Motor neuron (in vitro differentiated cells): ENCODE measurements around the gene KLF12. TPM values are rescaled to one million over a fixed set of nuclear protein-coding genes. Genes with fewer than 3 reads are reported as not detected.

Experiments used
- ATAC-seq, 8 experiments: fragments of 200-7000 bp; cut with Tn5 transposase; replicated peaks in 6 of 8; 2 replicates each; pipeline ENCODE4 v1.8.0; 2021; ENCODE audit warnings: mild to moderate bottlenecking in 8 of 8, moderate library complexity in 8 of 8
- H3K27ac ChIP-seq, 2 donors: fragments of 250-450 bp; sonication (Bioruptor Pico); 2 replicates each; pipeline ENCODE4 v1.9.0; 2021; ENCODE audit warnings: antibody characterized with exemption in 2 of 2, mild to moderate bottlenecking in 2 of 2, moderate library complexity in 1 of 2
- H3K4me1 ChIP-seq, 2 donors: fragments of 250-450 bp; sonication (Bioruptor Pico); replicated peaks in 1 of 2; 2 replicates each; pipeline ENCODE4 v1.6.1; 2021; ENCODE audit warnings: antibody characterized with exemption in 2 of 2, mild to moderate bottlenecking in 2 of 2, moderate library complexity in 1 of 2
- H3K4me3 ChIP-seq, 5 donors: fragments of 250-450 bp; sonication (Bioruptor Pico); 2 replicates each; pipeline ENCODE4 v1.9.0; 2021; ENCODE audit warnings: antibody characterized with exemption in 5 of 5, mild to moderate bottlenecking in 5 of 5, moderate library complexity in 4 of 5
- WGBS, 10 experiments: fragments of 450-650 bp; shearing (Covaris generic); methylation state at CpG; one replicate each; pipeline ENCODE4 v1.0.0; 2022; 5-methylcytosine and 5-hydroxymethylcytosine counted together
- in situ Hi-C, 9 experiments: fragments of 400-800 bp; cut with MboI; loops; one replicate each; pipeline ENCODE4 v1.15.0; 2021; ENCODE audit warnings: low sequenced_read_pairs in 9 of 9, low pct_unique_long_range_greater_than_20kb in 2 of 9; ENCODE audit not compliant: unreplicated experiment in 9 of 9
- total RNA-seq, 8 experiments: library from RNA; unstranded; fragments of 300-600 nt; gene quantifications; 2 replicates each; pipeline versions ENCODE4 v1.2.3 to v1.2.4, GENCODE V29; 2022

KLF12 gene
- total RNA-seq, 8 experiments from 2014 or later, result 11.7 to 25.5 (median 17.1) TPM

- Histone ChIP-seq H3K4me1 (peaks cover 0 to 11% of the 10 kb centered on the region in 2 donors), H3K27ac (no peak overlapping the region), H3K4me3 (no peak overlapping the region)
- ATAC-seq, result no peak
- in situ Hi-C loops, result no loop called here
Observed at GRCh38 chr13:74111399-74111798, 22.8 kb downstream of the KLF12 start.

GRCh38 chr13:74110053-74110452 lies 24.2 kb downstream of the KLF12 start:
- ATAC-seq, result peak in 2 of 8 experiments; percentile 51 to 85
- WGBS, 10 experiments, result 11 to 100% (median 87%) methylated on average over 1 to 4 of the region's 4 CpGs
- in situ Hi-C loops, result no loop called here
- Histone ChIP-seq H3K4me1 (peaks cover 0 to 11% of the 10 kb centered on the region in 2 donors), H3K4me3 (no peak overlapping the region), H3K27ac (no peak overlapping the region)

DNA sequence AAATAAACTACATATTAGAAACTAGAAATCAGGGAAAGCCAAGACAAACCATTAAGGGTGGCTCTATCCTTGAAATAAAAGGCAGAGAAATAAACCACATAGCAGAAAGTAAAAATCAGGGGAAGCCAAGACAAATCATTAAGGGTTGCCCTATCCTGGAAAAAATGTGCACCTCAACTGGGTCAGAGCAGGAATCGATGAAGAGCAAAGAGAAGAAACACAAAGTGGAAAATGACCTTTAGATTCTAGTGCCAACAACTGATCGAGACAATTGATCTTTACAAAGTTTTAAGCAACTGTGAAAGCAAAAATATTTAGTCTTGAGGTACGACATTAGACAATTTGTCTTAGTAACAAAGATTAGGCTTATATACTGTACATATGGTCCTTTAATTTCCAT lies 26.6 kb downstream of the KLF12 start:
- Histone ChIP-seq H3K4me1 (peaks cover 0 to 9% of the 10 kb centered on the region in 2 donors), H3K27ac (no peak overlapping the region), H3K4me3 (no peak overlapping the region)
- in situ Hi-C loops, result no loop called here
- ATAC-seq, result no peak
- 83 to 100% (median 96%) methylated on average over 1 to 3 of the region's 3 CpGs for WGBS, 10 experiments

- no peaks in the 10 kb centered on the region for H3K4me1 ChIP-seq
- H3K4me3 ChIP-seq, result no peak overlapping the region
- no peak for ATAC-seq
- no peak overlapping the region for H3K27ac ChIP-seq
- in situ Hi-C loops, result no loop called here
Observed at GRCh38 chr13:74105871-74106270, 28.3 kb downstream of the KLF12 start.

GRCh38 chr13:74104661-74105275 lies 29.4 kb downstream of the KLF12 start:
- Histone ChIP-seq H3K27ac (no peak overlapping the region), H3K4me1 (no peaks in the 10 kb centered on the region), H3K4me3 (no peak overlapping the region)
- peak in 1 of 8 experiments; percentile 29 for ATAC-seq
- in situ Hi-C loops, result no loop called here
- 36 to 100% (median 91%) methylated on average over 1 to 3 of the region's 3 CpGs for WGBS, 10 experiments

DNA sequence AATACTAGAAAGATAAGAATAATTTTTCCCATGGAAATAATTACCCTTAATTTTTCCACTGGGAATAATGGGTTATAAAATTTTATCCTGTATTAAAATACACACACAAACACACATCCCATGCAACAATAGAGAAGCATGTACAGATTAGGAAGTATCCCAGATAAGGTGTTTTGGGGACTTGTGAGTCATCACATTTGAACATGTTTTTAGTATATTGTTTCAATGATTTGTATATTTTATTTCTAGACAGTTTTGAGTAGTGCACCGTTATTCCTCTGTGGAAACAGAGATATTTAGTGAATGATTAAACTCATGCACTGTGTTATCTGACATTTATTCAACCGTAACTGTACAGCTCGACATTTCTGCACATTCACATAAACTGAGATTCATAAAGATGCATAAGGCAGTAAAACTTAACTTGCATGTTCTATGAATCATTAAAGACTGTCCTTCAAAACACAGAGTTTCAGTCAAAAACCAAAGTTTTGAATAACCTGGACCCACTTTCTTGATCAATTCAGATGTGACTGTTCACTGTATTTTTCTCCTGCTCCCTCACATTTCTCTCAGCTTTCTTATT lies 30.1 kb downstream of the KLF12 start:
- 6 to 100% (median 78%) methylated on average over 1 to 3 of the region's 3 CpGs; no CpG with 5 or more reads in 1 of the 10 experiments for WGBS, 10 experiments

GRCh38 chr13:74103196-74103595 lies 31.0 kb downstream of the KLF12 start:
- 78 to 100% (median 97%) methylated on average over 1 to 6 of the region's 6 CpGs for WGBS, 10 experiments
- Histone ChIP-seq H3K4me1 (no peaks in the 10 kb centered on the region), H3K27ac (no peak overlapping the region), H3K4me3 (no peak overlapping the region)
- in situ Hi-C loops, result no loop called here
- no peak for ATAC-seq

More for the DNA sequence above, 30.1 kb downstream of the KLF12 start:
- peak in 2 of 8 experiments; percentile 35 to 41 for ATAC-seq
- H3K4me3 ChIP-seq, result no peak overlapping the region
- in situ Hi-C loops, result no loop called here
- no peaks in the 10 kb centered on the region for H3K4me1 ChIP-seq
- H3K27ac ChIP-seq, result no peak overlapping the region

- no peak for ATAC-seq
- no peak overlapping the region for H3K27ac ChIP-seq
- no peaks in the 10 kb centered on the region for H3K4me1 ChIP-seq
- H3K4me3 ChIP-seq, result no peak overlapping the region
- WGBS, 10 experiments, result 63 to 100% (median 100%) methylated on average over 1 of the region's 1 CpG; no CpG with 5 or more reads in 7 of the 10 experiments
- in situ Hi-C loops, result no loop called here
Observed at GRCh38 chr13:74102691-74103090, 31.5 kb downstream of the KLF12 start.

DNA sequence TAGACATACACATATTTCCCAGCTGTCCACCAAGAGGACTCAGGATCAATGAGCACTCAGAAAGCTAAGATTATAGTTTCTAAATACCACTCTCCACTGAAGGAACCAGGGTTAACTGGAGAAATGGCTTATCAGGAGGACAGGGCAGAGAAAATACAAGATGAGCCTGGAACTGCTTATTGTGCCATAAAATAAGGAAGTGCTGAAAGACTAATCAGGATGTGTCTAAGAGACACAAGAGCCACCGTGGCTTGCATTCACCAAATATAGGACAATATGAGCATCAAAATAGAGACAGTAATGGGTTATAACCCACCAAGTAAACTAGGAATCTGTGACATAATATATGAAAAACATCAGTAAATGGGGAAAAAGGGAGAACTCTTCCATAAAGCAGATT lies 32.8 kb downstream of the KLF12 start:
- 43 to 100% (median 100%) methylated on average over 1 of the region's 1 CpG; no CpG with 5 or more reads in 3 of the 10 experiments for WGBS, 10 experiments
- in situ Hi-C loops, result no loop called here
- no peak for ATAC-seq
- no peak overlapping the region for H3K4me3 ChIP-seq
- H3K4me1 ChIP-seq, result peaks cover 0 to 2% of the 10 kb centered on the region in 2 donors
- H3K27ac ChIP-seq, result no peak overlapping the region

DNA sequence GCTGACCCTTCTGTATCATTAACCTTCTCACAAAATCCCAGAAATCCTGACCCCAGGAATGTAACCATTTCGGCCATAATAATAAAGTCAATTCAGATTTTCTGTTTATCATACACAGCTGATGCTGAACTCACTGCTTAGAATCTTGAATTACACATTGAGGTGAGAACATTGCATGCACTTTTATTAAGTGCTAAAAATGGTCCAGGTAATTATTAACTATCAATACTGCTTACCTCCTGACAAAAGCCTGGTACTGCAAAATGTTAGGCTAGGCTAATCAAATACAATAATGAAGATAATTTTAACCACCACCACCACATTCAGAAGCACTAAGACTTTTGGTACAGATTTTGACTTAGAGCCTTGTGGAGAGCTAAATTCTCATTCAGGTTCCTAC lies 36.1 kb downstream of the KLF12 start:
- 75 to 100% (median 94%) methylated on average over 1 of the region's 1 CpG; no CpG with 5 or more reads in 2 of the 10 experiments for WGBS, 10 experiments
- ATAC-seq, result no peak
- H3K27ac ChIP-seq, result no peak overlapping the region
- in situ Hi-C loops, result no loop called here
- H3K4me3 ChIP-seq, result no peak overlapping the region
- H3K4me1 ChIP-seq, result peaks cover 0 to 5% of the 10 kb centered on the region in 2 donors

DNA sequence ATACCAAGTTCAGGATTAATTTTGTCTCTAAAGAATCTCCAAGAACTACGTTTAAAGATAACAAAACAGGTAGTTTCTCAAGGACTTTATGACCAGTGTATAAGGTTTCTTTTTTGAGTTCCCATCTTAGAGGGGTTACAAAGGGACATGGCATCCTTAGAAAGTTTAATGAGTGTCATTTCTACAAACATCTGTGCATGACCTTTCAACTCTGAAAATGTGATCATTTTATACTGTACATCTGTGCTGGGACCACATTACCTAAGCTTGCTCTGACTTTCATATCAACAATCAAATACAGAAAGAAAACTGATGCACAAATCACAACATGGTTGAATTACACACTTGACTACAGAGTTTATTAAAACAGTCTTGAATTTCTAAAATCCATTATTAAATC lies 37.1 kb downstream of the KLF12 start:
- H3K27ac ChIP-seq, result no peak overlapping the region
- in situ Hi-C loops, result no loop called here
- no peak overlapping the region for H3K4me3 ChIP-seq
- 60 to 100% (median 100%) methylated on average over 1 of the region's 1 CpG; no CpG with 5 or more reads in 2 of the 10 experiments for WGBS, 10 experiments
- no peak for ATAC-seq
- H3K4me1 ChIP-seq, result peaks cover 0 to 5% of the 10 kb centered on the region in 2 donors

- in situ Hi-C loops, result no loop called here
- peaks cover 0 to 5% of the 10 kb centered on the region in 2 donors for H3K4me1 ChIP-seq
- no peak overlapping the region for H3K27ac ChIP-seq
- H3K4me3 ChIP-seq, result no peak overlapping the region
- no peak for ATAC-seq
Observed at GRCh38 chr13:74093691-74094090, 40.5 kb downstream of the KLF12 start.

DNA sequence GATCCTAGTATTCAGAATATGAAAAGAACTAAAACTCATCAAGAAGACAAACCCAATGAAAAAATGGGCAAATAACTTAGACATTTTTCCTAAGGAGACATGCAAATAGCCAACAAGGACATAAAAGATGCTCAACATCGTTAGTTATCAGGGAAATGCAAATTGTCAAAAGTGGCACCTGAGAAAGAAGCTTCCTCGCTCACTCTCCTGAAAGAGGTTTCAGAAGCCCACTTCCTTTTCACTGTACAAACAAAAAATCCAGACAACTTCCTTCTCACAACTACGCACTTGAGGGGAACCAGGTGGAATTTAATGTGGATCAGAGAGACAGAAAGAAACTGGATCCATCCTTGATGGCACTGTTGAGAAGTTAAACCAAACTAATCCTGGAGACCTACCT lies 41.5 kb downstream of the KLF12 start:
- no peak for ATAC-seq
- 78 to 100% (median 96%) methylated on average over 1 to 3 of the region's 3 CpGs; no CpG with 5 or more reads in 1 of the 10 experiments for WGBS, 10 experiments
- in situ Hi-C loops, result no loop called here
- Histone ChIP-seq H3K4me3 (no peak overlapping the region), H3K27ac (no peak overlapping the region), H3K4me1 (peaks cover 0 to 5% of the 10 kb centered on the region in 2 donors)
